OCI-LY3 (cell line): ENCODE measurements around the gene CNTLN.

Source experiments
- H2AFZ ChIP-seq: fragments of 200-600, 300-600 bp; shearing (Covaris generic); 2 replicates; pipeline ENCODE4 v1.6.0; 2014; ENCODE audit warnings: antibody characterized with exemption, low read depth, low read length
- H3K27ac ChIP-seq: fragments of 200-600, 300-600 bp; sonication (generic); 2 replicates; pipeline ENCODE4 v1.5.1; 2014; ENCODE audit warnings: mild to moderate bottlenecking, low read length, moderate library complexity, mixed read lengths
- H3K27me3 ChIP-seq: fragments of 200-600, 300-600 bp; sonication (generic); 2 replicates; pipeline ENCODE4 v1.6.1; 2014; ENCODE audit warnings: low read depth, low read length, mixed read lengths
- H3K36me3 ChIP-seq: fragments of 200-600, 300-600 bp; sonication (generic); replicated peaks from 2 replicates; pipeline ENCODE3; 2014; ENCODE audit warnings: low read depth, low read length, mixed read lengths
- H3K4me1 ChIP-seq: fragments of 300-600, 200-600 bp; sonication (generic); 2 replicates; pipeline ENCODE4 v1.6.1; 2014; ENCODE audit warnings: low read length, mixed read lengths
- H3K4me2 ChIP-seq: fragments of 200-600, 300-600 bp; sonication (generic); 2 replicates; pipeline ENCODE4 v1.6.1; 2014; ENCODE audit warnings: low read length, mixed read lengths
- H3K4me3 ChIP-seq: fragments of 300-600, 200-600 bp; sonication (generic); 2 replicates; pipeline ENCODE4 v1.5.1; 2014; ENCODE audit warnings: antibody characterized with exemption, mild to moderate bottlenecking, low read length, moderate library complexity
- H3K79me2 ChIP-seq: fragments of 300-600, 200-600 bp; shearing (Covaris generic); 2 replicates; pipeline ENCODE4 v1.6.1; 2014; ENCODE audit warnings: mild to moderate bottlenecking, low read length, mixed read lengths
- H3K9ac ChIP-seq: fragments of 300-600, 200-600 bp; shearing (Covaris generic); 2 replicates; pipeline ENCODE4 v1.6.0; 2014; ENCODE audit warnings: mild to moderate bottlenecking, low read length, moderate library complexity
- H3K9me3 ChIP-seq: fragments of 200-600, 300-600 bp; shearing (Covaris generic); 2 replicates; pipeline ENCODE4 v1.6.1; 2014; ENCODE audit warnings: low read length, mixed read lengths; ENCODE audit not compliant: insufficient read depth
- H4K20me1 ChIP-seq: fragments of 200-600, 300-600 bp; sonication (generic); 2 replicates; pipeline ENCODE4 v1.6.1; 2016; ENCODE audit warnings: low read length, mixed read lengths; ENCODE audit not compliant: insufficient read depth
- EZH2phosphoT487 ChIP-seq: fragments of 200-600 bp; shearing (Covaris generic); IDR thresholded peaks from 2 replicates; pipeline ENCODE4 v1.6.1; 2018; ENCODE audit warnings: antibody characterized with exemption, mixed run types, low read depth
- TF ChIP-seq, protein P1 (sequence below): fragments of 200-600, 300-600 bp; sonication (generic); IDR thresholded peaks from 2 replicates; pipeline ENCODE4 v1.5.1; 2014; ENCODE audit warnings: antibody characterized with exemption, low read length, low read depth

Gene CNTLN

DNA sequence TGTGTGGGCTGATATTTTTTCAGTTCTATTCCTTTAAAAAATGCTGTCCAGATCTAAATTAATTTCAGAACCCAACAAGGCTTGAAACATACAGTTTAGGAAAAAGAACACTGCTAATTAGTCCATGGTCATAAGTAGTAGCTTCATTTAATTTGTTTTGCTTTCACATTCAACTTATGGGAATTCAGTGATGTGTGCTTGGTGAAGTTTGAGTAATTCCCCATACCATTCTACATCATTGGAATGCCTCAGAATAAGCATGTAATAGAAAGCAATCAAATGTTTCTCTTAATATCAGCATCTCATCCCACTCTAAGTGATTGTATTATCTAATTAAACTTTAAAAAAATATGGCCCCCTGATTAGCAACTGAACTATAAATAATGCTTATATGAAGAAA is 2.7 kb downstream of the CNTLN start:
- Histone ChIP-seq H3K9me3 (no peaks in the 10 kb centered on the region; the same call in 1 of the 2 replicates), H3K27me3 (no peaks in the 10 kb centered on the region), H3K27ac (no peak overlapping the region), H3K4me2 (no peak overlapping the region), H3K36me3 (no peaks in the 10 kb centered on the region), H2AFZ (no peak overlapping the region), H3K9ac (no peak overlapping the region), H3K4me1 (no peaks in the 10 kb centered on the region), H3K79me2 (no peaks in the 10 kb centered on the region), H4K20me1 (no peaks in the 10 kb centered on the region), H3K4me3 (no peak overlapping the region)
- no peak for TF ChIP-seq EZH2phosphoT487
- TF ChIP-seq, protein P1, sequence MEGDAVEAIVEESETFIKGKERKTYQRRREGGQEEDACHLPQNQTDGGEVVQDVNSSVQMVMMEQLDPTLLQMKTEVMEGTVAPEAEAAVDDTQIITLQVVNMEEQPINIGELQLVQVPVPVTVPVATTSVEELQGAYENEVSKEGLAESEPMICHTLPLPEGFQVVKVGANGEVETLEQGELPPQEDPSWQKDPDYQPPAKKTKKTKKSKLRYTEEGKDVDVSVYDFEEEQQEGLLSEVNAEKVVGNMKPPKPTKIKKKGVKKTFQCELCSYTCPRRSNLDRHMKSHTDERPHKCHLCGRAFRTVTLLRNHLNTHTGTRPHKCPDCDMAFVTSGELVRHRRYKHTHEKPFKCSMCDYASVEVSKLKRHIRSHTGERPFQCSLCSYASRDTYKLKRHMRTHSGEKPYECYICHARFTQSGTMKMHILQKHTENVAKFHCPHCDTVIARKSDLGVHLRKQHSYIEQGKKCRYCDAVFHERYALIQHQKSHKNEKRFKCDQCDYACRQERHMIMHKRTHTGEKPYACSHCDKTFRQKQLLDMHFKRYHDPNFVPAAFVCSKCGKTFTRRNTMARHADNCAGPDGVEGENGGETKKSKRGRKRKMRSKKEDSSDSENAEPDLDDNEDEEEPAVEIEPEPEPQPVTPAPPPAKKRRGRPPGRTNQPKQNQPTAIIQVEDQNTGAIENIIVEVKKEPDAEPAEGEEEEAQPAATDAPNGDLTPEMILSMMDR, result no peak

DNA sequence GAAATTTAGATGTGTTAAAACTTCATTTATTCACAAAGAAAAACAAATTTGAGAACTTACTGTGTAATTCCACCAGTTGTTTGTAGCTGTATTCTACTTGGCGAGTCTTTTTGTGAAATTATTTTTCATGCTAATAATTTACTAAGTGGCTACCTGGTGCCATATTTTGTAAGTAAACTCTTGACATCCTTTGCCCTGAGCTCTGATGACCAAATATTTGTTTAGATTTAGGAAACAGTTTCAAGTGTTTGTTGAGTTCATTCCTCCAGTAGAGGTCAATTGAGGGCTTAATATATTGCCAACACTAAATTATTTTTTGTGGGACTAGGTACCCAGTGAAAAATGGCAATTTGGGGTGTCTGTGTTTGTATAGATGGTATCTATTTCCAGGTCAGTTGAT is 3.7 kb downstream of the CNTLN start:
- no peak overlapping the region for H3K27ac ChIP-seq
- no peaks in the 10 kb centered on the region for H3K36me3 ChIP-seq
- no peaks in the 10 kb centered on the region for H4K20me1 ChIP-seq
- no peak overlapping the region for H3K9ac ChIP-seq
- H3K4me1 ChIP-seq, result no peaks in the 10 kb centered on the region
- TF ChIP-seq EZH2phosphoT487, result no peak
- TF ChIP-seq, protein P1, result no peak
- H3K79me2 ChIP-seq, result no peaks in the 10 kb centered on the region
- no peaks in the 10 kb centered on the region; the same call in 1 of the 2 replicates for H3K9me3 ChIP-seq
- H3K4me3 ChIP-seq, result no peak overlapping the region
- no peak overlapping the region for H2AFZ ChIP-seq
- no peaks in the 10 kb centered on the region for H3K27me3 ChIP-seq
- H3K4me2 ChIP-seq, result no peak overlapping the region

- Histone ChIP-seq H3K4me1 (no peaks in the 10 kb centered on the region), H3K27me3 (no peaks in the 10 kb centered on the region), H4K20me1 (no peaks in the 10 kb centered on the region), H3K4me2 (no peak overlapping the region), H3K9me3 (no peaks in the 10 kb centered on the region), H3K9ac (no peak overlapping the region), H3K36me3 (no peaks in the 10 kb centered on the region), H3K4me3 (no peak overlapping the region), H2AFZ (no peak overlapping the region), H3K27ac (no peak overlapping the region), H3K79me2 (no peaks in the 10 kb centered on the region)
- no peak for TF ChIP-seq EZH2phosphoT487
- TF ChIP-seq, protein P1, result no peak
Observed at GRCh38 chr9:17140418-17140817, 5.6 kb downstream of the CNTLN start.

- Histone ChIP-seq H3K4me1 (no peaks in the 10 kb centered on the region), H3K79me2 (no peaks in the 10 kb centered on the region), H3K27me3 (no peaks in the 10 kb centered on the region), H3K9me3 (no peaks in the 10 kb centered on the region), H3K27ac (no peak overlapping the region), H3K9ac (no peak overlapping the region), H4K20me1 (no peaks in the 10 kb centered on the region), H3K4me3 (no peak overlapping the region), H3K36me3 (no peaks in the 10 kb centered on the region), H2AFZ (no peak overlapping the region), H3K4me2 (no peak overlapping the region)
- no peak for TF ChIP-seq EZH2phosphoT487
- TF ChIP-seq, protein P1, result no peak
Observed at GRCh38 chr9:17148324-17148723, 13.5 kb downstream of the CNTLN start.
